NCI-H1417 treated with DMSO at 0.1 percent for 48 hours (cell line): ENCODE data around the gene EDARADD.

Experiments
- DNase-seq: peaks from one replicate; lab custom pipeline; 2025; lab: John Stamatoyannopoulos, UW

The EDARADD gene

DNA sequence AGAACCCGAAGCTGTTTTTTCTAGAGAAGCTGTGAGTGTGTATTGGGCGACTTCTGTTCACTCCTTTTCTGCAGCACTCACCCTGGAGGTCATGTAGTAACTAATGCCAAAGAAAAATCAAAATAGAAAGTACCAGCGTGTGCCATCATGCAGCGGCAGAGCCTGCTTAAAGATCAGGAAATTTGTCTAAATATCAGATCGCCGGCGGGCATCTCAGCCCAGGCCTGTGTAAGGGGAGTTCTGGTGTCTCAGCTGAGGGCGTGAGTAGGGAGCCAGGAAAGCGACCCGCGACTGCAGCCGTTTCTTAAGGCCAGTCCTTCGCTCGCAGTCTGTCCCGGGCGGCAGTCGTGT, 768 bp downstream of the EDARADD start:
- no peak for DNase-seq

DNA sequence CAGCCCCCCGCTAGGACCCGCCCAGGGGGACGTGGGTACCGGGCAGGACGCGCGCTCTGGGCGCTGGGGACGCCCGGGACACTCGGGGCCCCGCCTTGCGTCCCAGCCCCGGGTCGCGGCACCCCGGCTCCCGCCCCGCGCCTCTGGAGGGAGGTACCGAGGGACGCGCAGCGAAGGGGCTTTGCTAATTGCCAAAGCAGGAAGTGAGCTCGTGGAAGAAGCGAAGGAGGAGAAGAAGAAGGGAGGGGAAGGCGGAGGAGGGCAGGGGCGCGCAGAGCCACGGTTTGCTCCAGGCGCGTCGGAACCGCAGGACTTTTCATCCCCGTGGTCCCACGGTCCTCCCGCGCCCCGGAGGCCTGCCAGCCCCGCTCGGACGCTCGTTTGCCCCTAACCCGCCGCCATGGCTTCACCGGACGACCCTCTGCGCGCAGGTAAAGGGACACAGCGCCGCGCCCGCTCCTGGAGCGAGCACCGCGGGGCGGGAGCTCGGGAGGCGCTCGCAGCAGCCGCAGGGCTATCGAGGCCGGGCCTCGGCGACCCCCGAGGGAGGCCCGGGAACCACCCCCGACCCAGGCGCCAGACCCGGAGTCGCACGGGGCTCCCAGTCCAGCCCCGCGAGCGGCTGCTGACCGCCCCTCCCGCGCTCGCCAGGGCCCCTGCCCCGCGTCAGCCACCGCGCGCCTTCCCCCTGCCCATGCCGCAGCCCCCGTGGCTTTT, 1.3 kb downstream of the EDARADD start:
- DNase-seq: no peak

DNA sequence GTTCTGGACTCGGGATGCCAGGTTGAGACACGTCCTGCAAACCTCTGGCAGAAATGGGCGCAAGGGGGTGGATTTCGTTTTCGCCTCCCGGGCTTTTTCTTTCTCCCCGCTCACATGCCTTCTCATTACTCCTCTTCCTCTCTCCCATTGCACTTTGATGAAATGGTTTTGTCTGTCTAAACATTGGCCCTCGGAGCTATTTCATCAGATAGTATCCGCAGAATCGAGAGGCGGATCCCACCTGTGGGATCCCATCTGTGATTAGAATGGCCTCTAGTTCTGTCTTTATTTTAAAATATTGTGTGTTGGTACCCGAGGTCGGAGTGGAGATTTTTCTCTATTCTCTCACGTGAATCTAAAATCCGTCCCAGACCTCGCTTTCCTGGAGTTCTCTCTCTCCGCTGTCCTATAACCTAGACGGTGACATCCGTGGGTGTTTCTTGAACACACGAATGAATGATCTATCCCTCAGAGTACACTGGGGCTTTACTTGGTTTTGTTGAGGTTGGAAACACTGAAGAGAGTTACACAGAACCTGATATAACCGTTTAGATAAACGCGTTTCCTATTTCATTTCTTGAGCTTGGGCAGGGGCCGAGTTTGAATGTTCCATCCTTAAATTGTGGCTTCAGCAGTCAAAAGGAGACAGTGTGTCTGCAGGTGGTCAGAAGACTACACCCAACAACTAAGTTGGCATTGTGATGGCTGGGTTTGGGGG, 2.0 kb downstream of the EDARADD start:
- DNase-seq: no peak

DNA sequence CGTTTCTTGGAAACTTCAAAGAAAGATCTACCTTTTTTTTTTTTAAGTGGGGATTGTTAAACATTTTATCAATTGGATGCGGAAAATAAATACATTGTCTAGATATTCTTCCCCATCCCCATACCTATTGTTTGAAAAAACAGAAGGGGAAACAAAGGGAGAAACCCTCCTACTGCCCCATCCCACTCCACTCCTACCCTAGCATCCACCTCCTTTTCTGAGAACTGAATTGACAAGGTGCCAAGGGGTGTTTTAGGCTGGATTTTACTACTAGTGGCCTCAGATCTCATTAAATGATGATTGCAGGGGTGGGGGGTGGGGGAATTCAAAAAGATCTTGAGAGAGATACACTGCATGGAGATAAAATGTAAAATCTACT, 2.6 kb downstream of the EDARADD start:
- no peak for DNase-seq

DNA sequence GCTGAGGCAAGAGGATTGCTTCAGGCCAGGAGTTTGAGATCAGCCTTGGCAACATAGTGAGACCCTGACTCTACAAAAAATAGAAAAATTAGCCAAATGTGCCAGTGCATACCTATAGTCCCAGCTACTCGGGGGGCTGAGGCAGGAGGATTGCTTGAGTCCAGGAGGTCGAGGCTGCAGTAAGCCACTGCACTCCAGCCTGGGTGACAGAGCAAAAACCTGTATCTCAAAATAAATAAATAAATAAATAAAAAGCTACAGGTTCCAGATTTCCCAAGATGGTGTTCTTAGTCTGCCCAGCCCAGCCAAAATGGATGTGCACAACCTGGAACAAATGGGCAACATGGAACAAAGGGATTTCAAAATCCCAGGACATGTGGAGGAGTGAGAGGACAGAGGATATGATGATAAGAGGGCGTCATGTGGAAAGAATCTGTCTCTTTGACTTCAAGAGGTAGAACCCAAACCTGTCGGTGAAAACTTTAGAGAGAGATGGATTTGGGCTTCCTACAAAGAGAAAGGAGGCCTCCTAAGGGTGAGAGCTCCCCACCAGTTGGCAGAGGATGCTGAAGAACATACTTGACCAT, 3.2 kb downstream of the EDARADD start:
- DNase-seq: no peak

DNA sequence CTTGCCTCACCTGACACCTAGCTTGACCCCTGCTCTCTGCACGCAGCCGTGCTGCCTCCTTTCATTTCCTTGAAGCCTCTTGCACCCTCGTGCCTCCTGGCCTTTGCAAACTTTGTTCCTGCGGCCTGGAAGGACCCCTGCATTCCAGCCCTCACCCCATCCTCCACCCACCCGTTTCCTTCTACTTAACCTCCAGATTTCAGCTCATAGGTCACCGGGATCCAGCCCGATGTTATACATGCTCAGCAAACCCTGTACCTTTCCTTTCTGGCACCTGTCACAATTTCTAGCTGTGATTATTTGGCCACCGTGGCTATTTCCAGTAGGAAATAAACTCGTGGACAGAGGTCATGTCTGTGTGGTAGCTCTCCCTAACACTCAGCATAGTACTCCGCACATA, 4.5 kb downstream of the EDARADD start:
- no peak for DNase-seq

DNA sequence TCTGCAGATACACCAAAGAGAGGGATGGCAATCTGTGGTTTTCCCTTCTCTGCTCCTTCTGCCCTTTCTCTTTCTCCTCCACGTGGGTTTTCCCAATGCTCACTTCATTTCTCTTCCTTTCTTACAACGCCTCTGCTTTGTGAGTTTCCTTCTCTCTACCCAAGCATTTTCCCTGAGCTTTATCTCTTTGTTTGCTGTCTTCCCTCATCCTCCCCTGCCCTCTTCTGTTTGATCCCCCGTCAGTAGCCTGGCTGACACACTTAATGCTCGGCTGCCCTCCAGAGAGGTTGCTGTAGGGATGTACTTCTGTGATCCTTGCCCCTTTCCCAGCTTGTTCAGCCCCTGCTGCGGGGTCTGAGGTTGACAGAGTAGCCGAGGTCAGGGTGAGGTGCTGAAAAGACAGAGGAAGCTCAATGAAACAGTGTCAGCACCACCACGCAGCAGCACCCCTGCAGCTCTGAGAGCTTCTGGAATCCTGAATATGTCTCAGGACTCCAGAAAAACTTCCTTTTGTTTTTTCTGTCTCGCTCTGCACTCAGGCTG, 6.0 kb downstream of the EDARADD start:
- DNase-seq: no peak

DNA sequence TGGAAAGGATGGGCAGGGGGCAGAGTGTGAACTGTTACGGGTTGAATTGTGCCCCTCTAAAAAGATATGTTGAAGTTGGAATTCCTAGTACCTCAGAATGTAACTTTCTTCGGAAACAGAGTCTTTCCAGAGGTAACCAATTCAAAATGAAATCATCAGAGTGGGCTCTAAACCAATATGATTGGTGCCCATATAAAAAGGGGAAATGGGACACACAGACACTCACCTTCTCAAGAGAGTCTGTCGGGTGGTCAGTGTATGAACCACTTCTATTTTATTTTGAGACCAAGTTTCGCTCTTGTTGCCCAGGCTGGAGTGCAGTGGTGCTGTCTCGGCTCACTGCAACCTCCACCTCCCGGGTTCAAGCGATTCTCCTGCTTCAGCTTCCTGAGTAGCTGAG, 7.6 kb downstream of the EDARADD start:
- no peak for DNase-seq

DNA sequence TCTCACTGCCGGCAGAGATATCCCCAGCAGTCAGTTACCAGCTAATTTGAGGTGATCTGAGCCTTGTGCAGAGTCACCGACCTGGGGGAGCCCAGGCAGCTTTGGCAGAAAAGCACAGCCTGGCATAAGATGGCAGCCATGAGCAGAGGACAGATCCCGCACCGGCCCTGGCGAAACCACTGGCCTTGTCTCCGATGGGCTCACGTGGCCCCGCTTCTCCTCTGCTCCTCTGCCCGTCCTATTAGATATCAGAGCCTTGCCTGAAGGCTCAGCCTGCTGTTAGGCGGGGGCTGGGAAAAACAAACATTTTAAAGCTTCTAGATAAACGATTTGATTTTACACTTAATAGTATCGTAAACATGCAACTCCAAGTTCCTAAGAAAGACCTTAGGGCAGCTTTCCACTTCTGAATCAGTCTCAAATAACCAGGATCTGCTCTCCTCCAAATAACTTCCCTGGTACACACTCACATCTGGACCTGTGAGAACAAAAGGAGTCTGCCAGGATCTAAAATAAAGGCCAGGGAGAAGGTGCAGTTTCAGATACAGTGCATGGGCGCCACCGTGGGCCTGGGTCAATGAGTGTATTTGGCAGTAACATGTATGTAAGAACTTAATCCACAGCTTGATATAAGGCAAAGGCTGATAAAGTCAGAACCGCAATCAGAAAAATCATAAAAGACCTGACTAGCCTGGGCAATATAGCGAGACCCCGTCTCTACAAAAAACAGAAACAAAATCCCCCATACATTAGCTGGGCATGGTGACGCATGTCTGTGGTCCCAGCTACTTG, 10.0 kb downstream of the EDARADD start:
- DNase-seq: no peak

DNA sequence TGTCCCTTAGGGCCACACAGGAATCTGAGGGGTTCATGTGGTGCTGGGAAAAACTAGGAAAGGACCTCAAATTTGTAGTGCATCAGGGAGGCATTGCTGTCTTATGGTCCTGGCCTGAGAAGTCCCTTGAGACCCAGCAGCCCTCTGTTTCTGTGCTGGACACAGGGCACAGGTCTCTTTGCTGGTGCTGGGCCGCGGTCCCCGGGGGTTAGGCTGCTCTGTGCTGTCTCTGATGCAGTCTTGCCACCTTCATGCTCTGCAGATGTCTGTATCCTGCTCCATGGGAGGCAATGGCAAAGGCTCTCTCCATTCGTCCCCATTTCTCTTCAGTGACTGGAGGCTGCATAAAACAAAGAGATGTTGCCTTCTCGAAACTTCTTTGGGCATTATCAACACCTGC, 13.0 kb downstream of the EDARADD start:
- DNase-seq: no peak

DNA sequence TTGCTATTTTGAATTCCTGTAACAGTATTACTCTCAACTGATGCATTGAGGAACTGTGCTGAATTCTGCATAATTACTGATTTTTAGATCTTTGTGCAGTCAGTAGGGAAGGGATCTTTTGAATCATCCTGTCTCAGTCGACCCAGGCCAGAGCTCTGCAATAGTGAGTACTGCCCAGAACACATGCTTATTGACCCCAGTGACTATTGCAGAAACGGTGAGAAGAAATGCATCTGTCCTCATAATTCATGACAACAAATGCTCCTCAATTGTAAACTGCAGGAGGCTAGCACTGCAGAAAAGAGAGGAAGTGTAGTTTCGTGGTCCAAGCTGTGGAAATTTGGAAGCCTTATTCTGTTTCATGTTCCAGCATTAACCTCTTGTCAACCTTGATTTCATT, 19.6 kb downstream of the EDARADD start:
- no peak for DNase-seq

DNA sequence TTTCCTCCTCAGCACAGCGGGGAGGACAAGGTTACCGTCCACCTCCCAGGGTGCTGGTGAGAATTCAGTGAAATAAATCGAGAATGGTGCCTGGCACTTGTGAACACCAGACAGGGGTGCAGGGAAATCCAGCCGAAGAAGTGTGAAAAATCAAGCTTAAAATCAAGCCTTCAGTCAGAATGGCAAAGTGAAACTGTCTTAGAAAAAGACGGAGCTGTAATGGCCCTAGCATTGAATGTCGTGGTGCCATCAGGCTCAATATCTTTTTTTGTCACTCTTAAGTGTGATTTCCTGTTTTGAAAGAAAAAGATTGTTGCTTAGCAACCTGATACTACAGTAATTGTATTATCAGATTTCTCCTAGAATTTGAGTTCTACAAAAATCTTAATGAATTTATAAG, 22.1 kb downstream of the EDARADD start:
- DNase-seq: no peak

DNA sequence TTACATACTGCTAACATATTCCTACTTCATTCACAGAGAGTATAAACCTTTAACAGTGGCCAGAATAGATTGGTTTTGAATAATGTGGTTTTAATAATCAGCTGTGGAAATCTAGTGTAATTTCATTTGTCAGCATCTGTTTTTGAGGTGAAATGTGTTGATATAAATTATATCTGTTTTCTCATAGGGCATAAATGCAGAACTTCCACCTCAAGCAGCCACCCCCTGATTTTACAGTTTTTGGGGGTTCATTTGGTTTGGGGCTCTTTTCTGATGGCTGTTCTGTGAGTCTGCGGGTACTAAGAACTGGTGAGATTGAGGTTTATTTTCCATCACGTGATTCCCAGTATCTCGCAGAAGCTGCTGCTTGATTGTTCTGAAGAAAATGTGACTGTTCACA, 23.2 kb downstream of the EDARADD start:
- no peak for DNase-seq

DNA sequence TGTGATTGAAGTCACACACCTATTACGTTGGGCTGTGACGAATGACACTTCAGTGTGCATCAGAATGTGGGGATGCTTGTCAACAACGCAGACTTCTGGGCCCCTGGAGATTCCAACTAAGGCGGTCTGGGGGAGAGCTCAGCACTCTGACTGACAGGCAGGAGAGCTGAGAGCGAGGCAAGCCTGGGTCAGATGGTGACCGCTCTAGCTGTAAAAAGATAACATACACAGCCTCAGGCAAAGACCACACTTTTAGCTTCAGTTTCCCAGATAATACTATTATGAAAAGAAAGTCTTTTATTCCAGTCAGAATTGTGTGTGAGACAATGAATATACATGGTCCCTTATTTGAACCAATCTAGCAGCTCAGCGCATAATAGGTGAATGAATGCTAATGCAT, 25.4 kb downstream of the EDARADD start:
- no peak for DNase-seq

DNA sequence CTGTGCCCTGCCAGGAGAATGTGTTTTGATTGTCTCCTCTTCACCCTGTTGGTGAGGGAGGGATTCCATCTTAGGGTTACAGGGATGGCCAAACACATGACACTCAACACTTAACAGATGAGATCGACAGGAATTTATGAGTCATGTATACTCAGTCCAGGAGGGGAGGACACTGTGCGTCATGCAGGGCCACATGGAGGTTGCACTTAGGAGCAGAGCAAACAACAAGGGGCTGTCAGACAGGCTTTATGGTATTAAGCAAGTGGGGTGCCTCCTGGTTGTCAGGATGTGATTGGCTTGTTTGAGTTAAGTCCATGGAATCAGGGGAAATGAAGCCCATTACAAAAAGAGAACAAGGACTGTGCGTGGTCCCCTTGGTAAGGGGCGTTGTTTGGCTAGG, 26.9 kb downstream of the EDARADD start:
- no peak for DNase-seq

DNA sequence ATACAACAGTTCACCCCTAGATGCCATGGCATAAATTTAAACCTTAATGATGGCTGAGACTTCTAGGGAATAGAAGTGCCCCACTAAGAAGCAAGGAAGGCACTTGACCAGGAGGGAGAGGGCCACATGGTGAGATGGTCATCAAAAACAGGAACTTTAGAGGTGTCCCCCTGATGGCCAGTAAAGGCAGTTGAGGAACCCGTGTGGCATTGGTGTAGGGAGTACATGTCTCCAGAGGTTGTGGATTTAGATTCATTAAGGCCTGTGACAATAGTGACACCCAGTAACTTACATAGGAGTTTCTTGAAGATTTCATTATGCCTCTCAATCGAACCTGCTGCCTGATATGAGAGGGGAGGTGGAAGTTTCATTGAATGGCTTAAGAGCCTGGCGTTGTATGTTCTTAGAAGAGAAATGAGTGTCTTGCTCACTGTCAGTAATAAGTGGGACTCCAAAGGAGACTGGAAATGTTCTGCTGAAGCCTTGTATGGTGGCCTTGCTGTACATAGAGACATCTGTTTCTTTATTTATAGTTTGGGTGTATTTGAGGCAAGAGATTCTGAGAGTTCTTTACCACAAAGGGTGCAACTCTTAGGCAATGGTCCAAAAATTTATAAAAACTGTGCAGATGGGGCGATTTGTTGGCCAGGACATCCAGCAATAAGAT, 27.9 kb downstream of the EDARADD start:
- no peak for DNase-seq

DNA sequence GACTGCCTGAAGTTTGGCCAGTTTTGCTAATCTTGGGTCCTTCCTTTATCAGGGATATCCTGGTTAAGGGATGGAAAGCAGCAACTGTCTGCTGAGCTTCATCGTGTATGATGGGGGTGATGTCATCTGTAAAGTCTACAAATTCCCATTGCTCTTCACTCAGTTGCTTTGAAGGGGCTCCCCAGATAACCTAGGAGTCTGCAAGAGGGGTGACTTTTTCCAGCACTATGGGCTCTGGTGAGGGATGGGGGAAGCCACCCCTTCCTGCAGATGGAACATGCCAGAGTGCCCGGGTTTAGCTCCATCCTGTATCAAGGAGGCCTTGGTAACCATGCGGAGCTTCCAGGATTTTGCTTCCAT, 28.4 kb downstream of the EDARADD start:
- no peak for DNase-seq

DNA sequence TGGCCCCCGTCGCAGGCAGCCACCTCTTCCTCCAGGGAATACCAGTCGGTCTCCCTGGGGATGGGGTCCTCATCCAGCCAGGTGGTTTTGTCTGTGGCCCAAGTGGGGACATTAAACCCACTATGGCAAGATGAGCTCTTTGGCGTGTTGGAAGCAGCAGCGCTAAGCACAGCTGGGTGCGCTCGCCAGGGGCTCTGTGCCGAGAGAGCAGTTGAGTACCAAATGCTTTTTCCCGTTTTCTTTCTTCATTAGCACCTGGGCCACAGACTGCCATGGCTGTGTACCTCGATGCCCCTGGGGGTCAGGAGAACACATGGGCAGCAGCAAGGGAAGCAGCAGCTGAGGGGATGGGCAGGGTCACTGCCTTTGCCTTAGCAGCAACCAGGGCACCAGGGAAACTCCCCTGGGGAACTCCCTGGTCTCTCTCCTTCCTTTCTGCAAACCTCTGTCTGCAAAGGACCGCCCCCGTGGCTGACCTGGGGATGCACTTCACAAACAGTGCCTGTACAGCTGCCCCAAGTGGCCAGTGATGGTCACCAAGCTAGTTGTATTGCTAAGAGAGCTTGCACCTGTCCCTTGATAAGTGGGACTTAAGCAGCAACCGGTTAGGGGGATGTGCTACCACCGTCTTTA, 31.1 kb downstream of the EDARADD start:
- no peak for DNase-seq

DNA sequence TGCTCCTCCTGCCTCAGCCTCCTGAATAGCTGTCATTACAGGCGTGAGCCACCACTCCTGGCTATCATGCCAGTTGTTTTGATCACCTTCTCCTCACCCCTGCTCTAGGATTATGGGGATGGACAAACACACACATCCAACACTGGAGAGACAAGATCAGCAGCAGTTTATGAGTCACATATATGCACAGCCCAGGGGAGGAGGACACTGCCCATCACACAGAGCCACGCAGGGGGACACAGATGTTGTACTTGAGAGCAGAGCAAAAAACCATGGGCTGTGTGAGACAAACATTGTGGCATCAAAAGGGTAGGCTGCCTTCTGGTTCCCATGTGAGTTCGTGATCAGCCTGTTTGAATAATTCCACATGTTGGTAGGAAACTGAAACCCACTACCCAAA, 32.1 kb downstream of the EDARADD start:
- DNase-seq: no peak

DNA sequence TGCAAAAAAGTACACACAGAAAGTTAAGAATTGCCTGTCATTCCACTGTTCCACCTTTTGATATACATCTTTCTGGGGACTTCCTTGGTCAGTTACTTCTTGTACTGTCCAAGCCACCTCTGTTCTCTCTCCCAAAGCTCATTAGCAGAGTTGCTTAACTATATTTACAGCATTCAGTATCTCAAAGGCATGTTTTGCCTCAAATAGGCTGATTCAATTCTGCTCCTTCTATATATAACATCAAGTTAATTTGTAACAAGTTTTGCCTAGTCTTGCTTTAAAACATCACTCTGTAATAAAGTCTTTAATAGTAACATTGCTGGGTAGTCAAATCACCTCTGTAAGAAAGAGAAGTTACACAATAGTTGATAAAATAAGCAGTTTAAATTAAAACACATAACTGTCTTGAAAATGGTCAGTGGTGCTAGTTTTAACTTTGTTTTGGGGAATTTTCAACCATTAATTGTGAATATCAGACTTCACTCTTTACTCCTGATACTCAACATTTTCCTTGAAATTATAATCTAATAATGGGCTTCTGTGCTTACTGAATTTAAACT, 35.7 kb downstream of the EDARADD start:
- DNase-seq: no peak

DNA sequence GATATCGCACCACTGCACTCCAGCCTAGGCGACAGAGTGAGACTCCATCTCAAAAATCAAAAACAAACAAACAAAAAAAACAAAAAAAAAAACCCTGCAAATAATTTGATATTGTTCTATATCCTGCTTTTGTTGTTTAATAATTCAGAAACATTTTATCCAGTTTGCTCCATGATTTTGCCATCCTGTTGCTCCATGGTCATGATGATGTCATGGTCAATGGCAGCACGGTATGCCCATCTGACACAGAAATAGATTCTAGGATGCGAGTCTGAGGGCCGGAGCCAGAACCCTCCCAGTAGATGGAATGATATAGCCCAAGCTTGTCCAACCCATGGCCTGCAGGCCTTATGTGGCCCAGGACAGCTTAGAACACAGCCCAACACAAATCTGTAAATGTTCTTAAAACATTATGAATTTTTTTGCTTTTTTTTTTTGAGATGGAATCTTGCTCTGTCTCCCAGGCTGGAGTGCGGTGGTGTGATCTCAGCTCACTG, 39.8 kb downstream of the EDARADD start:
- no peak for DNase-seq
